ENCODE measurements around the gene CNTLN. TPM values are rescaled to one million over a fixed set of nuclear protein-coding genes. Genes with fewer than 3 reads are reported as not detected.

The CNTLN gene
- total RNA-seq, 4 donors from 2014 or later: 3.0 to 7.6 (median 3.7) TPM

DNA sequence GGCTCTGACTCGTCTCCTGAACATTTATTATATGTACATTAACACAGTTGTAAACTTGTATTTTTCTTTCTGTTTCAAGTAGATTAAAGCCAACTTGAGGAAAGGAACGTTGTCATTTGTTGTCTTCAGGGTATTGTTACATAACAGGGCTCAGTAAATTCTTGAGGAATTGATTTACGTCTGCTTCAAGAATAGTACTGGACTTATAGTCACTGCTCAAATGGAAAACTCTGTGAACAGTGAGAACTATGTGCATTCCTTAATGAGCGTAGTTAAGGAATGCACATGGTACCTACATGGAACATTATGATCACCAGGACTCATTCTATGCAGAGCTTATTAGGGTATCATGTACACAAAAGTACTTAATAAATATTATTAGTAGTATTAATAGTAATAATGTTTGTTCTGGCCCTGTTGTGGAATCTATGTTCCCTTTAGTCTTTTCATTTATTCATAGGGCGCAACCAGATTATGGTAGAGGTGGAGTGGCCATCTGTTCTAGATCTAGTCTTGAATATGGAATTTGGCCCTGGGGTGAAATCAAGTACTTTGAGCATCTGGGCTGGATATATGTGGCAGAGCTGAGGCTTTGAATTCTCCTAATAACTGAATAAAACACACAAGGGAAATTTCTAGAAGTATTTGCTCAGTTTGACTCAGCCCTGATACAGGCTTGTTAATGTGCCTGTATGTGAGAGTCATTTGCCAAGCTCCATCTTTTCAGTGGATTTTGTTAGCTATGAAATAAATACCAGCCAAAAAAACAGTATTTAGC is 335.4 kb downstream of the CNTLN start:
- no peak for DNase-seq (ENCODE audit: low spot score in 2 of 2)
- Histone ChIP-seq H3K27ac (no peak overlapping the region), H3K4me1 (no peaks in the 10 kb centered on the region), H3K27me3 (no peaks in the 10 kb centered on the region), H3K9me3 (no peaks in the 10 kb centered on the region), H3K36me3 (no peaks in the 10 kb centered on the region), H3K4me3 (no peak overlapping the region)
- WGBS: 85% methylated on average over 5 of the region's 5 CpGs
- TF ChIP-seq POLR2A (IDR thresholded peaks at IDR 0.05) (no peak), POLR2AphosphoS5 (IDR thresholded peaks at IDR 0.05) (no peak), EP300 (IDR thresholded peaks at IDR 0.05) (no peak)
- TF ChIP-seq, protein P1, sequence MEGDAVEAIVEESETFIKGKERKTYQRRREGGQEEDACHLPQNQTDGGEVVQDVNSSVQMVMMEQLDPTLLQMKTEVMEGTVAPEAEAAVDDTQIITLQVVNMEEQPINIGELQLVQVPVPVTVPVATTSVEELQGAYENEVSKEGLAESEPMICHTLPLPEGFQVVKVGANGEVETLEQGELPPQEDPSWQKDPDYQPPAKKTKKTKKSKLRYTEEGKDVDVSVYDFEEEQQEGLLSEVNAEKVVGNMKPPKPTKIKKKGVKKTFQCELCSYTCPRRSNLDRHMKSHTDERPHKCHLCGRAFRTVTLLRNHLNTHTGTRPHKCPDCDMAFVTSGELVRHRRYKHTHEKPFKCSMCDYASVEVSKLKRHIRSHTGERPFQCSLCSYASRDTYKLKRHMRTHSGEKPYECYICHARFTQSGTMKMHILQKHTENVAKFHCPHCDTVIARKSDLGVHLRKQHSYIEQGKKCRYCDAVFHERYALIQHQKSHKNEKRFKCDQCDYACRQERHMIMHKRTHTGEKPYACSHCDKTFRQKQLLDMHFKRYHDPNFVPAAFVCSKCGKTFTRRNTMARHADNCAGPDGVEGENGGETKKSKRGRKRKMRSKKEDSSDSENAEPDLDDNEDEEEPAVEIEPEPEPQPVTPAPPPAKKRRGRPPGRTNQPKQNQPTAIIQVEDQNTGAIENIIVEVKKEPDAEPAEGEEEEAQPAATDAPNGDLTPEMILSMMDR (IDR thresholded peaks at IDR 0.05): no peak

DNA sequence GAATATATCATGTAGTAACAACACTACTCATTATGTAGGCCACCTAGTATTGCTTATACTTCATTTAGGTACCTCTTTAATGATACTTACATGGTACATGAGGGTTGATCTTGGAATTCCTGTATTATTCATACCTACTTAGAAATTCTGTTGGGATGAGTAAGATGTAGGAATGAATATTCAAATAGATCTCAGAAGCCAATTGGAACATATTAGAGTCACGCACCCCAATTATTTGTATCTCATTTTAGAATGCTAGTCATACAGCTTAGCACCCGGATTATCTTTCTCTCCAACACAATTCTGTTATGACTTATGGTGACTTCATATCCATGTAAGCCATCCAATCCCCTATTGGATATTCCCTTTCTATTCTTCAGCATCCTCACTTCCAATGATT is 337.3 kb downstream of the CNTLN start:
- WGBS: 99% methylated on average over 2 of the region's 2 CpGs
- H3K27ac ChIP-seq: no peak overlapping the region
- H3K4me1 ChIP-seq: no peaks in the 10 kb centered on the region
- H3K36me3 ChIP-seq: no peaks in the 10 kb centered on the region
- no peak overlapping the region for H3K4me3 ChIP-seq
- no peak for TF ChIP-seq EP300 (IDR thresholded peaks at IDR 0.05)
- no peak for TF ChIP-seq POLR2AphosphoS5 (IDR thresholded peaks at IDR 0.05)
- TF ChIP-seq, protein P1 (IDR thresholded peaks at IDR 0.05): no peak
- TF ChIP-seq POLR2A (IDR thresholded peaks at IDR 0.05): no peak
- H3K9me3 ChIP-seq: no peaks in the 10 kb centered on the region
- no peak for DNase-seq (ENCODE audit: low spot score in 2 of 2)
- H3K27me3 ChIP-seq: no peaks in the 10 kb centered on the region

DNA sequence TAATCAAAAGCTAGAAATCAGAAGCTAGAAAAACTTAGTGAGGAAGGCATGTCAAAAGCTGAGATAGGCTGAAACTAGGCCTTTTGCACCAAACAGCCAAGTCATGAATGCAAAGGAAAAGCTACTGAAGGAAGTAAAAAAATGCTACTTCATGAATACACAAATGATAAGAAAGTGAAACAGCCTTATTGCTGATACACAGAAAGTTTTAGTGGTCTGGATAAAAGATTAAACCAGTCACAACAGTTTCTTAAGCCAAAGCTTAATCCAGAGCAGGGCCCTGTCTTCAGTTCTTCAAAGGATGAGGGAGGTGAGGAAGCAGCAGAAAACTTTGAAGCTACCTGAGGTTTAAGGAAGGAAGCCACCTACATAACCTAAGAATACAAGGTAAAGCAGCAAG is 341.6 kb downstream of the CNTLN start:
- H3K4me1 ChIP-seq: no peaks in the 10 kb centered on the region

DNA sequence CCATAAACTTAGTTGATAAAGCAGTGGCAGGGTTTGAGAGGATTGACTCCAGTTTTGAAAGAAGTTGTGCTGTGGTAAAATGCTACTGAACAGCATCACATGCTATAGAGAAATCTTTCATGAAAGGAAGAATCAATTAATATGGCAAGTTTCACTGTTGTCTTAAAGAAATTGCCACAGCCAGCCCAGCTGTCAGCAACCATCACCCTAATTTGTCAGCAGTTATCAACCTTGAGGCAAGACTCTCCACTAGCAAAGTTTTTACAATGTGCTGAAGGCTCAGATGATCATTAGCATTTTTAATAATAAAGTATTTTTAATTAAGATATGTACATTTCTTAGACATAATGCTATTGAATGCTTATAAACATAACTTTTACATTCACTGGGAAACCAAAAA is 343.0 kb downstream of the CNTLN start:
- H3K4me3 ChIP-seq: no peak overlapping the region
- H3K27me3 ChIP-seq: no peaks in the 10 kb centered on the region
- H3K27ac ChIP-seq: no peak overlapping the region
- H3K9me3 ChIP-seq: no peaks in the 10 kb centered on the region
- no peaks in the 10 kb centered on the region for H3K4me1 ChIP-seq
- no peaks in the 10 kb centered on the region for H3K36me3 ChIP-seq
- no peak for DNase-seq (ENCODE audit: low spot score in 2 of 2)
- TF ChIP-seq EP300 (IDR thresholded peaks at IDR 0.05) (no peak), POLR2AphosphoS5 (IDR thresholded peaks at IDR 0.05) (no peak), POLR2A (IDR thresholded peaks at IDR 0.05) (no peak)
- TF ChIP-seq, protein P1 (IDR thresholded peaks at IDR 0.05): no peak

More for the DNA sequence above, 341.6 kb downstream of the CNTLN start:
- Histone ChIP-seq H3K27me3 (no peaks in the 10 kb centered on the region), H3K27ac (no peak overlapping the region), H3K36me3 (no peaks in the 10 kb centered on the region), H3K9me3 (no peaks in the 10 kb centered on the region), H3K4me3 (no peak overlapping the region)
- TF ChIP-seq, protein P1 (IDR thresholded peaks at IDR 0.05): no peak
- TF ChIP-seq POLR2AphosphoS5 (IDR thresholded peaks at IDR 0.05): no peak
- TF ChIP-seq POLR2A (IDR thresholded peaks at IDR 0.05): no peak
- TF ChIP-seq EP300 (IDR thresholded peaks at IDR 0.05): no peak
- no peak for DNase-seq (ENCODE audit: low spot score in 2 of 2)

DNA sequence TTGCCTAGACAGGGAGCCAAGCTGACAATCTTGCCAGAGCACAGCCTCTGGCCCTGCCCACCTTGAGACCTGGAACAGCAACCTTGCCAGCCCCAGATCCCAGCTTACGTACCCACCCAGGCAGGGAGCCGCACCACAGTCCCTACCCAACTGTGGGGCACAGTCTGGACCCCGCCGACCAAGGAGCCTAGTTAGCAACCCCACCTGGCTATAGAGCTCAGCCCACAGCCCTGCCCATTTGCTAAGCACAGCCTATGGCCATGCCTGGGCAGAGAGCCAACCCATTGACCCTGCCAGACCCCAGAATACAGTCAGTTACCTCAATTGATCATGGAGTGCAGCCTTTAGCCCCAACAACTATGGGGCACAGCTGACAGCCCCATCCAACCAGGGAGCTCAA is 346.1 kb downstream of the CNTLN start:
- Histone ChIP-seq H3K4me3 (no peak overlapping the region), H3K36me3 (no peaks in the 10 kb centered on the region), H3K9me3 (no peaks in the 10 kb centered on the region), H3K4me1 (no peaks in the 10 kb centered on the region), H3K27me3 (no peaks in the 10 kb centered on the region), H3K27ac (no peak overlapping the region)
- DNase-seq (ENCODE audit: low spot score in 2 of 2): peak in 1 of 2 donors; percentile 41
- TF ChIP-seq POLR2A (IDR thresholded peaks at IDR 0.05): no peak
- no peak for TF ChIP-seq POLR2AphosphoS5 (IDR thresholded peaks at IDR 0.05)
- TF ChIP-seq EP300 (IDR thresholded peaks at IDR 0.05): no peak
- TF ChIP-seq, protein P1 (IDR thresholded peaks at IDR 0.05): no peak
- WGBS: 91% methylated on average over 4 of the region's 4 CpGs

All from suprapubic skin (tissue), 4 donors.